ENCODE results near the gene ADCY2. TPM values are rescaled to one million over a fixed set of nuclear protein-coding genes. Genes with fewer than 3 reads are reported as not detected.

ADCY2 gene
- total RNA-seq, 4 donors from 2014 or later, result 2.6 to 24.8 (median 10.9) TPM

- no peak for TF ChIP-seq EP300 (IDR thresholded peaks at IDR 0.05)
- no peak for TF ChIP-seq CTCF (IDR thresholded peaks at IDR 0.05)
- TF ChIP-seq POLR2AphosphoS5 (IDR thresholded peaks at IDR 0.05), result no peak
- 89% methylated on average over 5 of the region's 5 CpGs for WGBS
- H3K27me3 ChIP-seq, result no peaks in the 10 kb centered on the region
- no peak for DNase-seq (ENCODE audit: low spot score in 2 of 2)
- H3K36me3 ChIP-seq, result peaks cover 10% of the 10 kb centered on the region
- no peaks in the 10 kb centered on the region for H3K9me3 ChIP-seq
- H3K27ac ChIP-seq, result no peak overlapping the region
- no peak overlapping the region for H3K4me3 ChIP-seq
- no peaks in the 10 kb centered on the region for H3K4me1 ChIP-seq
These were observed 232.9 kb downstream of the ADCY2 start for GRCh38 chr5:7628820-7629219.

GRCh38 chr5:7629561-7629960, 233.6 kb downstream of the ADCY2 start:
- DNase-seq (ENCODE audit: low spot score in 2 of 2), result no peak
- no peaks in the 10 kb centered on the region for H3K27me3 ChIP-seq
- H3K27ac ChIP-seq, result no peak overlapping the region
- H3K9me3 ChIP-seq, result no peaks in the 10 kb centered on the region
- peaks cover 10% of the 10 kb centered on the region for H3K36me3 ChIP-seq
- WGBS, result 72% methylated on average over 5 of the region's 5 CpGs
- TF ChIP-seq POLR2A (IDR thresholded peaks at IDR 0.05) (no peak), CTCF (IDR thresholded peaks at IDR 0.05) (no peak), EP300 (IDR thresholded peaks at IDR 0.05) (no peak), POLR2AphosphoS5 (IDR thresholded peaks at IDR 0.05) (no peak)
- no peaks in the 10 kb centered on the region for H3K4me1 ChIP-seq
- no peak overlapping the region for H3K4me3 ChIP-seq

- no peak for DNase-seq (ENCODE audit: low spot score in 2 of 2)
- no peaks in the 10 kb centered on the region for H3K4me1 ChIP-seq
- H3K9me3 ChIP-seq, result no peaks in the 10 kb centered on the region
- TF ChIP-seq CTCF (IDR thresholded peaks at IDR 0.05) (no peak), POLR2A (IDR thresholded peaks at IDR 0.05) (no peak), EP300 (IDR thresholded peaks at IDR 0.05) (no peak), POLR2AphosphoS5 (IDR thresholded peaks at IDR 0.05) (no peak)
- 89% methylated on average over 3 of the region's 3 CpGs for WGBS
- no peaks in the 10 kb centered on the region for H3K27me3 ChIP-seq
- peaks cover 3% of the 10 kb centered on the region for H3K36me3 ChIP-seq
- no peak overlapping the region for H3K27ac ChIP-seq
- no peak overlapping the region for H3K4me3 ChIP-seq
These were observed 238.9 kb downstream of the ADCY2 start for GRCh38 chr5:7634837-7635236.

GRCh38 chr5:7638456-7638855, 242.5 kb downstream of the ADCY2 start:
- no peak overlapping the region for H3K27ac ChIP-seq
- no peak overlapping the region for H3K4me3 ChIP-seq
- H3K27me3 ChIP-seq, result no peaks in the 10 kb centered on the region
- no peaks in the 10 kb centered on the region for H3K36me3 ChIP-seq
- no peak for DNase-seq (ENCODE audit: low spot score in 2 of 2)
- no peaks in the 10 kb centered on the region for H3K4me1 ChIP-seq
- no peaks in the 10 kb centered on the region for H3K9me3 ChIP-seq
- no peak for TF ChIP-seq CTCF (IDR thresholded peaks at IDR 0.05)
- TF ChIP-seq EP300 (IDR thresholded peaks at IDR 0.05), result no peak
- no peak for TF ChIP-seq POLR2AphosphoS5 (IDR thresholded peaks at IDR 0.05)
- WGBS, result 74% methylated on average over 4 of the region's 4 CpGs

GRCh38 chr5:7642029-7642428, 246.1 kb downstream of the ADCY2 start:
- Histone ChIP-seq H3K36me3 (no peaks in the 10 kb centered on the region), H3K27me3 (no peaks in the 10 kb centered on the region), H3K4me1 (no peaks in the 10 kb centered on the region), H3K4me3 (no peak overlapping the region), H3K27ac (no peak overlapping the region), H3K9me3 (no peaks in the 10 kb centered on the region)
- TF ChIP-seq POLR2A (IDR thresholded peaks at IDR 0.05) (no peak), POLR2AphosphoS5 (IDR thresholded peaks at IDR 0.05) (no peak), CTCF (IDR thresholded peaks at IDR 0.05) (no peak), EP300 (IDR thresholded peaks at IDR 0.05) (no peak)
- DNase-seq (ENCODE audit: low spot score in 2 of 2), result no peak
